Measurements from ENCODE around the gene CCDC186. TPM values are rescaled to one million over a fixed set of nuclear protein-coding genes. Genes with fewer than 3 reads are reported as not detected.

Gene CCDC186
- total and polyA plus RNA-seq, 2 of the 8 experiments (the other 6 are each of a cell fraction or from before 2014, with no cell fraction given), result 3.0 to 30.3 TPM

- H3K4me3 ChIP-seq (ENCODE audit: extremely low read depth in 1 of 4, insufficient read depth in 2 of 4, low read depth in 3 of 4, low read length in 4 of 4), result no peak overlapping the region
- H2AFZ ChIP-seq (ENCODE audit: low read length), result no peak overlapping the region
- no peak overlapping the region for H2BK20ac ChIP-seq (ENCODE audit: low read length)
- CTCF ChIA-PET (ENCODE audit: partially characterized antibody), result no interaction called here
- TF ChIP-seq RNF2 (IDR thresholded peaks at IDR 0.05; ENCODE audit: borderline replicate concordance, low read depth, low read length, missing control alignments, poor library complexity, severe bottlenecking) (no peak), TCF12 (IDR thresholded peaks at IDR 0.05; ENCODE audit: low read depth, low read length) (no peak), RAD21 (IDR thresholded peaks at IDR 0.05 in 1 of 2, conservative IDR thresholded peaks at IDR 0.05 in 1 of 2; ENCODE audit: low read depth in 2 of 2, low read length in 2 of 2) (no peak), KDM1A (IDR thresholded peaks at IDR 0.05; ENCODE audit: borderline replicate concordance, low read length) (no peak), SIX5 (IDR thresholded peaks at IDR 0.05; ENCODE audit: low read depth, low read length) (no peak), FOSL1 (IDR thresholded peaks at IDR 0.05; ENCODE audit: insufficient read depth, low read depth, low read length) (no peak), TEAD4 (IDR thresholded peaks at IDR 0.05; ENCODE audit: low read depth, low read length) (no peak)
- no peak overlapping the region for H3K23ac ChIP-seq (ENCODE audit: insufficient read length)
- H3K18ac ChIP-seq (ENCODE audit: extremely low read depth, low read length), result no peak overlapping the region
- no peaks in the 10 kb centered on the region for H3K27me3 ChIP-seq (replicated peaks in 1 of 4; ENCODE audit: control insufficient read depth in 3 of 4, extremely low read depth in 1 of 4, insufficient read depth in 3 of 4, low read length in 3 of 4)
- H4K8ac ChIP-seq (ENCODE audit: extremely low read depth, insufficient read depth, low read length), result no peak overlapping the region
- H3K23me2 ChIP-seq (ENCODE audit: low read depth, low read length), result no peaks in the 10 kb centered on the region
- no peak overlapping the region for H3K9ac ChIP-seq (replicated peaks in 1 of 4; ENCODE audit: extremely low read depth in 1 of 4, low read depth in 3 of 4, low read length in 3 of 4)
- FAIRE-seq (no peak), DNase-seq (ENCODE audit: low read depth in 1 of 2, low spot score in 2 of 2) (no peak)
- no peak overlapping the region for H3K4me2 ChIP-seq (ENCODE audit: insufficient read depth in 1 of 2, low read depth in 2 of 2, low read length in 2 of 2)
- no peaks in the 10 kb centered on the region for H3K4me1 ChIP-seq (replicated peaks in 1 of 4; ENCODE audit: control insufficient read depth in 3 of 4, insufficient read depth in 4 of 4, low read length in 3 of 4)
- no peak overlapping the region for H4K91ac ChIP-seq (replicated peaks; ENCODE audit: insufficient read length, low read length)
- no peak overlapping the region for H4K5ac ChIP-seq (ENCODE audit: insufficient read length, low read depth, low read length)
- H3K4ac ChIP-seq (replicated peaks; ENCODE audit: insufficient read length, low read depth, low read length), result no peak overlapping the region
- no peak overlapping the region for H2BK120ac ChIP-seq (replicated peaks; ENCODE audit: low read depth, low read length)
- H3K27ac ChIP-seq (ENCODE audit: low read depth, low read length), result no peak overlapping the region
- no peaks in the 10 kb centered on the region for H3K36me3 ChIP-seq (ENCODE audit: control insufficient read depth in 2 of 4, insufficient read depth in 4 of 4, low read length in 3 of 4)
- no peaks in the 10 kb centered on the region for H3K79me2 ChIP-seq (ENCODE audit: control insufficient read depth in 1 of 2, insufficient read depth in 2 of 2, low read length in 2 of 2)
- no peak overlapping the region for H3K14ac ChIP-seq (ENCODE audit: insufficient read length)
- H2BK12ac ChIP-seq (ENCODE audit: low read depth, low read length), result no peak overlapping the region
- 90% methylated on average over 8 of the region's 8 CpGs; no CpG with 5 or more reads in 1 of the 2 experiments for WGBS, 2 experiments (ENCODE audit: extremely low coverage in 1 of 2, insufficient coverage in 1 of 2, insufficient read length in 1 of 2, insufficient replicate concordance in 2 of 2, low coverage in 1 of 2, low lambda C conversion rate in 2 of 2, missing lambda C conversion rate in 1 of 2)
- no peak overlapping the region for H2BK5ac ChIP-seq (ENCODE audit: low read depth, low read length)
- POLR2A ChIA-PET (ENCODE audit: partially characterized antibody), result no interaction called here
- no peak overlapping the region for H2AK5ac ChIP-seq (ENCODE audit: low read depth, low read length)
- no peaks in the 10 kb centered on the region for H3K9me3 ChIP-seq (ENCODE audit: insufficient read depth in 2 of 2, low read depth in 1 of 2, low read length in 1 of 2)
- no peak overlapping the region for H2BK15ac ChIP-seq (ENCODE audit: low read length)
- no peaks in the 10 kb centered on the region for H3K79me1 ChIP-seq (ENCODE audit: low read depth, low read length)
- no peak overlapping the region for H3K56ac ChIP-seq (replicated peaks; ENCODE audit: insufficient read length, low read depth, low read length)
- no peaks in the 10 kb centered on the region for H4K20me1 ChIP-seq (replicated peaks in 1 of 2; ENCODE audit: control insufficient read depth in 1 of 2, insufficient read depth in 2 of 2, low read length in 2 of 2)
Measured at GRCh38 chr10:114189700-114190099, 15.7 kb upstream of the CCDC186 start.
